MCF 10A (cell line): ENCODE results near the gene HDGFL2. TPM values are rescaled to one million over a fixed set of nuclear protein-coding genes. Genes with fewer than 3 reads are reported as not detected.

Experiments used
- BruUV-seq: library from RNA; stranded (reverse); fragments of 400-500 nt; replicated peaks from 2 replicates; lab custom pipeline; 2021; lab: Mats Ljungman, UMichigan
- CTCF ChIA-PET: fragments of 300-600 bp; sonication (Branson Sonifier 250); formaldehyde crosslinking; extraction: SDS; loops from one replicate; lab custom pipeline; 2021; ENCODE audit warnings: antibody characterized with exemption, inconsistent platforms; lab: Yijun Ruan, JAX
- POLR2A ChIA-PET: fragments of 300-600, 350-650 bp; sonication (Branson Sonifier 250); formaldehyde crosslinking; extraction: SDS; loops from one replicate; lab custom pipeline; 2020; ENCODE audit warnings: antibody characterized with exemption, inconsistent platforms; lab: Yijun Ruan, JAX
- DNase-seq: peaks from one replicate; pipeline ENCODE4 v3.0.0-alpha.2; 2018; ENCODE audit not compliant: unreplicated experiment
- H3K27ac Mint-ChIP-seq: one replicate; pipeline ENCODE4 v1.8.0; 2022; ENCODE audit warnings: mild to moderate bottlenecking, low read depth, mixed read lengths; ENCODE audit not compliant: unreplicated experiment
- H3K27me3 Mint-ChIP-seq: one replicate; pipeline ENCODE4 v1.8.0; 2022; ENCODE audit warnings: mixed read lengths; ENCODE audit not compliant: insufficient read depth, unreplicated experiment
- H3K36me3 Mint-ChIP-seq: one replicate; pipeline ENCODE4 v1.8.0; 2022; ENCODE audit warnings: mild to moderate bottlenecking, moderate library complexity, mixed read lengths; ENCODE audit not compliant: insufficient read depth, unreplicated experiment
- H3K4me1 Mint-ChIP-seq: one replicate; pipeline ENCODE4 v1.8.0; 2022; ENCODE audit warnings: mixed read lengths; ENCODE audit not compliant: insufficient read depth, unreplicated experiment
- H3K4me3 Mint-ChIP-seq: one replicate; pipeline ENCODE4 v1.8.0; 2022; ENCODE audit warnings: mild to moderate bottlenecking, moderate library complexity, mixed read lengths; ENCODE audit not compliant: unreplicated experiment
- H3K9me3 Mint-ChIP-seq: one replicate; pipeline ENCODE4 v1.8.0; 2022; ENCODE audit warnings: mixed read lengths; ENCODE audit not compliant: unreplicated experiment
- CTCF ChIP-seq: fragments of 200-600 bp; IDR thresholded peaks from one replicate; pipeline ENCODE4 v1.8.0; 2022; ENCODE audit warnings: antibody characterized with exemption, mild to moderate bottlenecking; ENCODE audit not compliant: unreplicated experiment
- intact Hi-C: fragments of 100-400 bp; cut with micrococcal nuclease; formaldehyde crosslinking; loops from 2 replicates; pipeline ENCODE4 v1.14.1; 2022
- total RNA-seq: library from RNA; stranded (reverse); gene quantifications from 2 replicates; pipeline ENCODE4 v1.2.3, GENCODE V29; 2022

Gene HDGFL2
- total RNA-seq, 1 experiment from 2014 or later, result 46.3 TPM

GRCh38 chr19:4500841-4501591, 28.9 kb downstream of the HDGFL2 start:
- peaks cover 1% of the 10 kb centered on the region for H3K4me1 Mint-ChIP-seq
- POLR2A ChIA-PET, result no interaction called here
- H3K4me3 Mint-ChIP-seq, result no peak overlapping the region
- no peak for TF ChIP-seq CTCF
- H3K27me3 Mint-ChIP-seq, result no peaks in the 10 kb centered on the region
- no peak overlapping the region for H3K27ac Mint-ChIP-seq
- H3K9me3 Mint-ChIP-seq, result no peaks in the 10 kb centered on the region
- intact Hi-C loops, result no loop called here
- peaks cover 37% of the 10 kb centered on the region for H3K36me3 Mint-ChIP-seq
- no peak for DNase-seq
- no TSS peak for BruUV-seq
- CTCF ChIA-PET, result interaction anchor here (0.7 kb wide), 1 partner anchor 57 kb away, joined by 3 read pairs; no protein-coding TSS in a partner anchor

- Mint-ChIP-seq H3K27ac (no peak overlapping the region), H3K36me3 (peaks cover 37% of the 10 kb centered on the region), H3K4me1 (peaks cover 8% of the 10 kb centered on the region), H3K27me3 (no peaks in the 10 kb centered on the region), H3K9me3 (no peaks in the 10 kb centered on the region), H3K4me3 (no peak overlapping the region)
- DNase-seq, result no peak
- no TSS peak for BruUV-seq
- CTCF ChIA-PET, result interaction anchor here (0.7 to 3.4 kb wide), 2 partner anchors 24 to 58 kb away, joined by 3 to 12 read pairs; no protein-coding TSS in a partner anchor
- no peak for TF ChIP-seq CTCF
- intact Hi-C loops, result no loop called here
- POLR2A ChIA-PET, result no interaction called here
These were observed 29.6 kb downstream of the HDGFL2 start for GRCh38 chr19:4501691-4502090.

GRCh38 chr19:4502282-4503131, 30.4 kb downstream of the HDGFL2 start:
- H3K36me3 Mint-ChIP-seq, result peaks cover 30% of the 10 kb centered on the region
- ChIA-PET CTCF (interaction anchor here (3.4 kb wide), 1 partner anchor 23 kb away, joined by 12 read pairs; no protein-coding TSS in a partner anchor), POLR2A (no interaction called here)
- H3K27me3 Mint-ChIP-seq, result no peaks in the 10 kb centered on the region
- peaks cover 10% of the 10 kb centered on the region for H3K4me1 Mint-ChIP-seq
- no peak for TF ChIP-seq CTCF
- intact Hi-C loops, result no loop called here
- no TSS peak for BruUV-seq
- DNase-seq, result no peak
- H3K27ac Mint-ChIP-seq, result no peak overlapping the region
- H3K9me3 Mint-ChIP-seq, result no peaks in the 10 kb centered on the region
- H3K4me3 Mint-ChIP-seq, result no peak overlapping the region
